Endodermal cell (in vitro differentiated cells): ENCODE results near the gene MT1A. TPM values are rescaled to one million over a fixed set of nuclear protein-coding genes. Genes with fewer than 3 reads are reported as not detected.
A peak's percentile ranks its signal among the peaks of the same experiment; 100 is the strongest.

Experiments
- DNase-seq: peaks from one replicate; pipeline ENCODE4 v3.0.0-alpha.2; 2017
- H3K27ac ChIP-seq: 2 replicates; pipeline ENCODE4 v1.5.1; 2013; ENCODE audit warnings: mild to moderate bottlenecking, low read depth, low read length, moderate library complexity
- H3K27me3 ChIP-seq: 2 replicates; pipeline ENCODE4 v1.6.1; 2013; ENCODE audit warnings: mild to moderate bottlenecking, low read length, moderate library complexity; ENCODE audit not compliant: insufficient read depth, control insufficient read depth, poor library complexity, severe bottlenecking
- H3K36me3 ChIP-seq: 2 replicates; pipeline ENCODE4 v1.7.0; 2013; ENCODE audit warnings: mild to moderate bottlenecking, low read length, moderate library complexity; ENCODE audit not compliant: control insufficient read depth, insufficient read depth
- H3K4me1 ChIP-seq: one replicate; pipeline ENCODE4 v1.7.0; 2013; ENCODE audit warnings: low read length; ENCODE audit not compliant: control insufficient read depth, insufficient read depth
- H3K4me3 ChIP-seq: 2 replicates; pipeline ENCODE4 v1.5.1; 2013; ENCODE audit warnings: mild to moderate bottlenecking, low read length, moderate library complexity
- H3K9ac ChIP-seq: 2 replicates; pipeline ENCODE4 v1.6.1; 2013; ENCODE audit warnings: mild to moderate bottlenecking, low read length, moderate library complexity; ENCODE audit not compliant: poor library complexity, severe bottlenecking; ENCODE audit errors: extremely low read depth
- H3K9me3 ChIP-seq: 2 replicates; pipeline ENCODE4 v1.6.1; 2013; ENCODE audit warnings: mild to moderate bottlenecking, low read length, moderate library complexity; ENCODE audit not compliant: control insufficient read depth
- H3K27ac Mint-ChIP-seq: 2 replicates; pipeline ENCODE4 v1.8.0; 2020; ENCODE audit warnings: mixed read lengths
- H3K27me3 Mint-ChIP-seq: 2 replicates; pipeline ENCODE4 v1.8.0; 2021; ENCODE audit warnings: mild to moderate bottlenecking, mixed read lengths; ENCODE audit not compliant: insufficient read depth
- H3K36me3 Mint-ChIP-seq: 2 replicates; pipeline ENCODE4 v1.8.0; 2020; ENCODE audit warnings: low read depth, mixed read lengths
- H3K4me1 Mint-ChIP-seq: 2 replicates; pipeline ENCODE4 v1.8.0; 2020; ENCODE audit warnings: mixed read lengths
- H3K4me3 Mint-ChIP-seq: 2 replicates; pipeline ENCODE4 v1.8.0; 2020; ENCODE audit warnings: mild to moderate bottlenecking, moderate library complexity, mixed read lengths
- H3K9me3 Mint-ChIP-seq: 2 replicates; pipeline ENCODE4 v1.8.0; 2020; ENCODE audit warnings: mild to moderate bottlenecking, mixed read lengths
- WGBS, 2 experiments: methylation state at CpG; one replicate each; pipeline versions ENCODE4 v1.1.5 to v1.1.7; 2013; ENCODE audit warnings: missing lambda C conversion rate in 2 of 2, mixed read lengths in 1 of 2; ENCODE audit not compliant: insufficient coverage in 1 of 2, insufficient read length in 1 of 2; 5-methylcytosine and 5-hydroxymethylcytosine counted together
- total RNA-seq, 2 donors: library from RNA; stranded (reverse); fragmentation: NEBNext Ultra II Directional in 1 of 2; extraction: Animal tissue kit (Norgen Biotek cat#: 25700) in 1 of 2; gene quantifications; 2 replicates in 1 of 2; 3 replicates in 1 of 2; pipeline ENCODE4 v1.2.1, GENCODE V29; 2021
- TF ChIP-seq, protein P1 (sequence below): fragments of 200-600 bp; sonication (generic); conservative IDR thresholded peaks from 2 replicates; pipeline ENCODE4 v1.5.0; 2021; ENCODE audit warnings: antibody characterized with exemption, mild to moderate bottlenecking

The MT1A gene
- total RNA-seq, 2 donors from 2014 or later: not detected

DNA sequence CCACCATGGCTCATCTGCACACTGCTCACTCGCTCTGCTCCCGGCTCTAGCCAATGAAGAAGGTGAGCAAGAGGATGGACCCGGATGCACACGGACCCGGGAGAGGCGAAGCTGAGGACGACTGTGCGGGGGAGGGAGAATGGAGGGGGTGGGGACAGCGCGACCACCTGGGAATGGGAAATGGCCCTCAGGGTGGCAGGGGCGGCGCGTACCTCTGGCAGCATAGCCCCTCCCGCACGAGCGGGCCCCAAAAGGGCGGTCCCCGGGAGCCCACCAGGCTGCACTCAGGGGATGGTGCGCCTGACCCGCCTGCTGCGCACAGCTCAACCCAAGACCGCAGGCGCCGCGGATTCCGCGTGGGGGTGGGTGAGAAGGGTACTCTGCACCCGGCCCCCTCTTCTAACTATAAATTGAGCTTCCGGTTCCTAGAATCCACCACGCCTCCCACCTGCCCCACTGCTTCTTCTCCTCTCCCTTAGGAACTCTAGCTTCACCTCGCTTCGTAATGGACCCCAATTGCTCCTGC is 37.3 kb downstream of the MT1A start:
- TF ChIP-seq, protein P1, sequence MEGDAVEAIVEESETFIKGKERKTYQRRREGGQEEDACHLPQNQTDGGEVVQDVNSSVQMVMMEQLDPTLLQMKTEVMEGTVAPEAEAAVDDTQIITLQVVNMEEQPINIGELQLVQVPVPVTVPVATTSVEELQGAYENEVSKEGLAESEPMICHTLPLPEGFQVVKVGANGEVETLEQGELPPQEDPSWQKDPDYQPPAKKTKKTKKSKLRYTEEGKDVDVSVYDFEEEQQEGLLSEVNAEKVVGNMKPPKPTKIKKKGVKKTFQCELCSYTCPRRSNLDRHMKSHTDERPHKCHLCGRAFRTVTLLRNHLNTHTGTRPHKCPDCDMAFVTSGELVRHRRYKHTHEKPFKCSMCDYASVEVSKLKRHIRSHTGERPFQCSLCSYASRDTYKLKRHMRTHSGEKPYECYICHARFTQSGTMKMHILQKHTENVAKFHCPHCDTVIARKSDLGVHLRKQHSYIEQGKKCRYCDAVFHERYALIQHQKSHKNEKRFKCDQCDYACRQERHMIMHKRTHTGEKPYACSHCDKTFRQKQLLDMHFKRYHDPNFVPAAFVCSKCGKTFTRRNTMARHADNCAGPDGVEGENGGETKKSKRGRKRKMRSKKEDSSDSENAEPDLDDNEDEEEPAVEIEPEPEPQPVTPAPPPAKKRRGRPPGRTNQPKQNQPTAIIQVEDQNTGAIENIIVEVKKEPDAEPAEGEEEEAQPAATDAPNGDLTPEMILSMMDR: no peak
- H3K27me3 Mint-ChIP-seq: peaks cover 64% of the 10 kb centered on the region
- no peak overlapping the region for H3K27ac ChIP-seq
- no peak overlapping the region for H3K9ac ChIP-seq
- DNase-seq: peak; percentile 84
- H3K4me1 Mint-ChIP-seq: peaks cover 19% of the 10 kb centered on the region
- H3K9me3 Mint-ChIP-seq: no peaks in the 10 kb centered on the region
- no peaks in the 10 kb centered on the region for H3K36me3 Mint-ChIP-seq
- no peak overlapping the region for H3K27ac Mint-ChIP-seq
- H3K4me3 ChIP-seq: peak overlapping the region; percentile 74
- no peaks in the 10 kb centered on the region for H3K9me3 ChIP-seq
- H3K27me3 ChIP-seq: peaks cover 84% of the 10 kb centered on the region
- no peaks in the 10 kb centered on the region for H3K36me3 ChIP-seq
- 21 to 27% methylated on average over 3 to 32 of the region's 32 CpGs for WGBS, 2 experiments
- no peaks in the 10 kb centered on the region for H3K4me1 ChIP-seq
- peak overlapping the region; percentile 64 for H3K4me3 Mint-ChIP-seq

DNA sequence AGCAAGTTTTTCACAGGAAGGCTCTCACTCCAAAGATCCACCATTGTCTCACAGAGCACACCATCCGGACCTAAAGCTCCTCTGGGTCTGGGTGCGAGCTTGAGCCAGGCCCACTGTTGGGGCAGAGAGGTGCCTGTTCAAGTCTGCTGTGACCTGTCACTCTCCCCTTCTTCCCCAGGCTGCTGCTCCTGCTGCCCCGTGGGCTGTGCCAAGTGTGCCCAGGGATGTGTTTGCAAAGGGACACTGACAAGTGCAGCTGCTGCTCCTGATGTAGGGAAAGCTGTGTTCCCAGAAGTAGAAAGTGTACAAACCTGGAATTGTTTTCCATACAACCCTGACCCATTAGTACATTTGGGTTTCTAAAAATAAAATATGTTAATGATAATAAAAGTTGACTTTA is 39.0 kb downstream of the MT1A start:
- no peaks in the 10 kb centered on the region for H3K36me3 ChIP-seq
- Mint-ChIP-seq H3K36me3 (no peaks in the 10 kb centered on the region), H3K27me3 (peaks cover 62% of the 10 kb centered on the region), H3K4me3 (no peak overlapping the region), H3K4me1 (peaks cover 23% of the 10 kb centered on the region), H3K27ac (no peak overlapping the region), H3K9me3 (no peaks in the 10 kb centered on the region)
- H3K27me3 ChIP-seq: peaks cover 82% of the 10 kb centered on the region
- WGBS, 2 experiments: 78% methylated on average over 3 of the region's 3 CpGs; no CpG with 5 or more reads in 1 of the 2 experiments
- H3K9me3 ChIP-seq: no peaks in the 10 kb centered on the region
- DNase-seq: no peak
- H3K9ac ChIP-seq: no peak overlapping the region
- H3K27ac ChIP-seq: no peak overlapping the region
- H3K4me1 ChIP-seq: no peaks in the 10 kb centered on the region
- no peak overlapping the region for H3K4me3 ChIP-seq
- TF ChIP-seq, protein P1: no peak

DNA sequence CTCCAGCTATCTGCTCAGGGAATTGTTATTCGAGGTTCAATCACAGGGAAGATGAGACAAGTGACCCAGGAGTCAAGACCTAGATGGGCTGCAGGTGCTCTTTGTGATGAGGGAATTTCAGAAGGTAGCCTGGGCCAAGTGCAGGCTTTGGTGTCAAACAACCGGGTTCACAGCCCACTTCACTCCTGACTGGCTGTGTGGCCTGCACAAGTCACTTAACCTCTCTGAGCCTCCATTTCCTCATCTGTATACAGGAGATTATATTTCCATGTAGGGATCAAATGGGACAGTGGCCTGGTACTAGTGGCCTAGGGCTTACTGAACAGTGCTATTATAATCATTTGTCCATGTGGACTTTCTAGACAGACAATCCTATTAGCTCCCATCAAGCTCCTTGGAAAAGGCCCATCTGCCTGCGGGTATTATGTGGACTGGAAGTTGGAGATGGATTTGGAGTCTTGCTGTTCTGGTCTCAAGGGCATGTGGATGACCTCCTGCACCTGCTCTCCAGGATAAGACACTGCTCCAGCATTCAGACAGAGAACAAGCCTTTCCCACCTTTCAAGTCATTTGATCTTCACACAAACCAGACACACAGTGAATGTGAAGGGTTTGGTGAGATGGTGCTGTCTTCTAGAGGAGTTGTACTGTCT is 40.7 kb downstream of the MT1A start:
- DNase-seq: no peak
- Histone ChIP-seq H3K4me3 (no peak overlapping the region), H3K27ac (no peak overlapping the region), H3K4me1 (no peaks in the 10 kb centered on the region), H3K9ac (no peak overlapping the region), H3K27me3 (peaks cover 81% of the 10 kb centered on the region), H3K36me3 (no peaks in the 10 kb centered on the region), H3K9me3 (no peaks in the 10 kb centered on the region)
- TF ChIP-seq, protein P1: no peak
- Mint-ChIP-seq H3K9me3 (no peaks in the 10 kb centered on the region), H3K27ac (no peak overlapping the region), H3K4me1 (peaks cover 21% of the 10 kb centered on the region), H3K4me3 (no peak overlapping the region), H3K27me3 (peaks cover 59% of the 10 kb centered on the region), H3K36me3 (no peaks in the 10 kb centered on the region)
- 92 to 96% methylated on average over 2 to 3 of the region's 3 CpGs for WGBS, 2 experiments
